GM03348 (cell line): ENCODE measurements around the gene FAM186B.

Source experiments
- DNase-seq: peaks from one replicate; pipeline ENCODE4 v3.0.0; 2012; ENCODE audit warnings: low spot score

FAM186B gene

GRCh38 chr12:49537752-49538509, 67.5 kb downstream of the FAM186B start:
- no peak for DNase-seq
